ENCODE data around the gene RASSF10. TPM values are rescaled to one million over a fixed set of nuclear protein-coding genes. Genes with fewer than 3 reads are reported as not detected.

RASSF10 gene
- polyA plus RNA-seq, 1 donor (not counting 4 experiments of a cell fraction or from before 2014, with no cell fraction given): 2.1 TPM

- H3K4me2 ChIP-seq (ENCODE audit: control insufficient read depth, extremely low read depth, insufficient read depth, low read depth, low read length): no peak overlapping the region
- H3K4me3 ChIP-seq (ENCODE audit: control insufficient read depth in 2 of 3, extremely low read depth in 1 of 3, insufficient read depth in 2 of 3, low read depth in 1 of 3, low read length in 3 of 3): no peak overlapping the region
- no peaks in the 10 kb centered on the region for H4K20me1 ChIP-seq (ENCODE audit: control insufficient read depth, extremely low read depth, insufficient read depth, low read length)
- no peak overlapping the region for H3K9ac ChIP-seq (ENCODE audit: control insufficient read depth, extremely low read depth, insufficient read depth, low read length)
- no peaks in the 10 kb centered on the region for H3K9me3 ChIP-seq (ENCODE audit: control insufficient read depth, low read depth, low read length)
- no peak for TF ChIP-seq EZH2 (IDR thresholded peaks at IDR 0.05; ENCODE audit: low read length)
- TF ChIP-seq, protein P1, sequence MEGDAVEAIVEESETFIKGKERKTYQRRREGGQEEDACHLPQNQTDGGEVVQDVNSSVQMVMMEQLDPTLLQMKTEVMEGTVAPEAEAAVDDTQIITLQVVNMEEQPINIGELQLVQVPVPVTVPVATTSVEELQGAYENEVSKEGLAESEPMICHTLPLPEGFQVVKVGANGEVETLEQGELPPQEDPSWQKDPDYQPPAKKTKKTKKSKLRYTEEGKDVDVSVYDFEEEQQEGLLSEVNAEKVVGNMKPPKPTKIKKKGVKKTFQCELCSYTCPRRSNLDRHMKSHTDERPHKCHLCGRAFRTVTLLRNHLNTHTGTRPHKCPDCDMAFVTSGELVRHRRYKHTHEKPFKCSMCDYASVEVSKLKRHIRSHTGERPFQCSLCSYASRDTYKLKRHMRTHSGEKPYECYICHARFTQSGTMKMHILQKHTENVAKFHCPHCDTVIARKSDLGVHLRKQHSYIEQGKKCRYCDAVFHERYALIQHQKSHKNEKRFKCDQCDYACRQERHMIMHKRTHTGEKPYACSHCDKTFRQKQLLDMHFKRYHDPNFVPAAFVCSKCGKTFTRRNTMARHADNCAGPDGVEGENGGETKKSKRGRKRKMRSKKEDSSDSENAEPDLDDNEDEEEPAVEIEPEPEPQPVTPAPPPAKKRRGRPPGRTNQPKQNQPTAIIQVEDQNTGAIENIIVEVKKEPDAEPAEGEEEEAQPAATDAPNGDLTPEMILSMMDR (optimal IDR thresholded peaks at IDR 0.05 in 1 of 3, IDR thresholded peaks at IDR 0.05 in 1 of 3, conservative IDR thresholded peaks at IDR 0.05 in 1 of 3; ENCODE audit: extremely low read depth in 1 of 3, insufficient read depth in 2 of 3, low read length in 3 of 3): no peak
- no peak for DNase-seq (ENCODE audit: low read depth, low spot score)
- H2AFZ ChIP-seq (ENCODE audit: control insufficient read depth, low read length): no peak overlapping the region
- H3K79me2 ChIP-seq (ENCODE audit: control insufficient read depth, insufficient read depth, low read length): no peaks in the 10 kb centered on the region
- no peak overlapping the region for H3K27ac ChIP-seq (ENCODE audit: control insufficient read depth, insufficient read depth, low read length)
- dilution Hi-C loops (cut with MboI; ENCODE audit: extremely low pct_ligation_motif_present, low sequenced_read_pairs): loop anchor here (25.0 kb wide), 1 partner anchor 179 kb away; no protein-coding TSS in a partner anchor
- peaks cover 4 to 17% of the 10 kb centered on the region in 2 experiments for H3K36me3 ChIP-seq (ENCODE audit: control insufficient read depth in 2 of 2, extremely low read depth in 1 of 2, insufficient read depth in 2 of 2, low read length in 2 of 2)
- peaks cover 3% of the 10 kb centered on the region for H3K4me1 ChIP-seq (ENCODE audit: control insufficient read depth, extremely low read depth, insufficient read depth, low read length)
- no peaks in the 10 kb centered on the region for H3K27me3 ChIP-seq (ENCODE audit: control insufficient read depth, extremely low read depth, insufficient read depth, low read length)
- no peaks in the 10 kb centered on the region for H3K9me1 ChIP-seq (ENCODE audit: control insufficient read depth, extremely low read depth, insufficient read depth, low read length)
- no peak for FAIRE-seq
Observed at GRCh38 chr11:12983336-12983735, 25.8 kb upstream of the RASSF10 start.

DNA sequence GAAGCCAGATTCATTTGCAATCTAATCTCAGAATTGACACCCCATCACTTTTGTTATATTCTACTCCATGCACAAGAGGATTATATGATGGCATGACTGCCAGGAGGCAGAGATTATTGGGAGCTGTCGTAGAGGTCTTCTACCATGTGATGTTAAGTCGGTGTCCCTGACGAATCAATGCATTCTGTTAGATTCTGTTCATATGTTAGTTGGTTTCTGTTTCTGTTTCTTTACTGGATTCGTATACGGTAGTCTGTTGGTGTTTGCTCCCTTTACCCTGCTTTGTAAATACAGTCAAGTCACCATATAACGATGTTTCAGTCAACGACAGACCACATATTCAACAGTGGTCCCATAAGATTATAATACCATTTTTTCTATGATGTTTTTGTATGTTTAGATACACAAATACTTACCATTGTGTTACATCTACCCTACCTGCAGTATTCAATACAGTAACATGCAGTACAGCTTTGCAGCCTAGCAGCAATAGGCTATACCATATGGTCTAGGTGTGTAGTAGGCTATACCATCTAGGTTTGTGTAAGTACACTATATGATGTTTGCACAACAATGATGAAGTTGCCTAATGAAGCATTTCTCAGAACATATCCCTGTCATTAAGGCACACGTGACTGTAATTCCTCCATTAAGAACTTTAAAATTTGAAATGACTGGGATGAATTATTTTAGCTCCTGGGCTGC is 22.8 kb upstream of the RASSF10 start:
- FAIRE-seq: no peak
- Histone ChIP-seq H3K79me2 (ENCODE audit: control insufficient read depth, insufficient read depth, low read length) (no peaks in the 10 kb centered on the region), H3K9me3 (ENCODE audit: control insufficient read depth, low read depth, low read length) (no peaks in the 10 kb centered on the region), H3K4me2 (ENCODE audit: control insufficient read depth, extremely low read depth, insufficient read depth, low read depth, low read length) (peak overlapping the region; percentile 4), H3K9ac (ENCODE audit: control insufficient read depth, extremely low read depth, insufficient read depth, low read length) (no peak overlapping the region), H3K4me3 (ENCODE audit: control insufficient read depth in 2 of 3, extremely low read depth in 1 of 3, insufficient read depth in 2 of 3, low read depth in 1 of 3, low read length in 3 of 3) (no peak overlapping the region), H3K36me3 (ENCODE audit: control insufficient read depth in 2 of 2, extremely low read depth in 1 of 2, insufficient read depth in 2 of 2, low read length in 2 of 2) (peaks cover 4 to 12% of the 10 kb centered on the region in 2 experiments), H4K20me1 (ENCODE audit: control insufficient read depth, extremely low read depth, insufficient read depth, low read length) (no peaks in the 10 kb centered on the region), H2AFZ (ENCODE audit: control insufficient read depth, low read length) (no peak overlapping the region), H3K9me1 (ENCODE audit: control insufficient read depth, extremely low read depth, insufficient read depth, low read length) (no peaks in the 10 kb centered on the region), H3K4me1 (ENCODE audit: control insufficient read depth, extremely low read depth, insufficient read depth, low read length) (peaks cover 5% of the 10 kb centered on the region), H3K27me3 (ENCODE audit: control insufficient read depth, extremely low read depth, insufficient read depth, low read length) (no peaks in the 10 kb centered on the region), H3K27ac (ENCODE audit: control insufficient read depth, insufficient read depth, low read length) (no peak overlapping the region)
- dilution Hi-C loops (cut with MboI; ENCODE audit: extremely low pct_ligation_motif_present, low sequenced_read_pairs): loop anchor here (25.0 kb wide), 1 partner anchor 176 kb away; no protein-coding TSS in a partner anchor
- DNase-seq (ENCODE audit: low read depth, low spot score): no peak
- TF ChIP-seq, protein P1 (optimal IDR thresholded peaks at IDR 0.05 in 1 of 3, IDR thresholded peaks at IDR 0.05 in 1 of 3, conservative IDR thresholded peaks at IDR 0.05 in 1 of 3; ENCODE audit: extremely low read depth in 1 of 3, insufficient read depth in 2 of 3, low read length in 3 of 3): no peak
- no peak for TF ChIP-seq EZH2 (IDR thresholded peaks at IDR 0.05; ENCODE audit: low read length)

All from keratinocyte (primary cell).